Activated T-helper 17 cell treated with anti-CD3 and anti-CD28 coated beads, Interleukin-2, amount 50 U/mL, for 72 hours (primary cell): ENCODE results near the gene CASP4. TPM values are rescaled to one million over a fixed set of nuclear protein-coding genes. Genes with fewer than 3 reads are reported as not detected.
A peak's percentile ranks its signal among the peaks of the same experiment; 100 is the strongest.
"Not testable (repeated sequence)": the region's sequence is repeated elsewhere in the genome, so short reads cannot be mapped to it uniquely, and the experiment has no call there.

Experiments
- ATAC-seq: fragments of 150-1000 bp; cut with Tn5 transposase; replicated peaks from 2 replicates; pipeline ENCODE4 v1.10.0; 2021; ENCODE audit warnings: mild to moderate bottlenecking, moderate library complexity
- H3K27ac Mint-ChIP-seq: one replicate; pipeline ENCODE4 v1.8.0; 2022; ENCODE audit warnings: mixed read lengths
- H3K27me3 Mint-ChIP-seq: one replicate; pipeline ENCODE4 v1.8.0; 2022; ENCODE audit warnings: mixed read lengths
- H3K36me3 Mint-ChIP-seq: one replicate; pipeline ENCODE4 v1.8.0; 2022; ENCODE audit warnings: low read depth, mild to moderate bottlenecking, mixed read lengths
- H3K4me1 Mint-ChIP-seq: one replicate; pipeline ENCODE4 v1.8.0; 2022; ENCODE audit warnings: mixed read lengths
- H3K4me3 Mint-ChIP-seq: one replicate; pipeline ENCODE4 v1.8.0; 2022; ENCODE audit warnings: mild to moderate bottlenecking, mixed read lengths
- H3K9me3 Mint-ChIP-seq: one replicate; pipeline ENCODE4 v1.8.0; 2022; ENCODE audit warnings: mixed read lengths
- total RNA-seq, 2 donors: library from RNA; stranded (reverse); gene quantifications; one replicate each; pipeline ENCODE4 v1.2.3, GENCODE V29; 2022

Gene CASP4
- total RNA-seq, result 100 to 1,000 TPM in 1 of 2 donors, 10 to 100 TPM in 1; 78.2 to 108 TPM

DNA sequence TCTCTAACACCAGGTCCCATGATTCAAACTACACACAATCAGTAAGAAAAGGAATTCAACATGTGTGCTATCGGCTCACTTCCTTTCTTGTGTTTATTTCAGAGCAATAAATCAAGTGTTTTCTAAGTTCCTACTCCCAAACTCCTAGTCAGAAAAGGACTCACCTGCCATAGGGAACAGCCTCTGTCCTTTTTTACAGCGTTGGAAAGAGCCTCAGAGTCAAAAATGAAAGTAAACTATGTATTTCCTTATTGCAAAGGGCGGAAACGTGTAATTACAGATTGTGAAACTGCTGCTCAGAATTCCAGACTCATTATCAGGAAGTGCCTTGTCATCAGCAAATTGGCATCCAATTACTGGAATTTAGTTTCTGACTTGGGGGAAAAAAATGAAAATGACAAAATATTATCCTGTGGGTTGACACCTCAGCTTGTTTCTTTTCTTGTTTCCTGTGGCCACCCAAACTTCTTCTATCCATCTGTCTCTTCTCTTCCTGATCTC lies at the start of gene CASP4:
TSS of gene CASP4 (minus strand) at position 220 of the 501 bp plus-strand sequence. CDS start at position 171, 49 bp downstream.
- H3K9me3 Mint-ChIP-seq, result peaks cover 11% of the 10 kb centered on the region
- H3K27ac Mint-ChIP-seq, result peak within 1 kb of the TSS; percentile 95
- H3K4me3 Mint-ChIP-seq, result peak within 1 kb of the TSS; percentile 93
- no peaks in the 10 kb centered on the region for H3K27me3 Mint-ChIP-seq
- H3K36me3 Mint-ChIP-seq, result peaks cover 26% of the 10 kb centered on the region
- peak; percentile 75 for ATAC-seq
- peaks cover 29% of the 10 kb centered on the region for H3K4me1 Mint-ChIP-seq

DNA sequence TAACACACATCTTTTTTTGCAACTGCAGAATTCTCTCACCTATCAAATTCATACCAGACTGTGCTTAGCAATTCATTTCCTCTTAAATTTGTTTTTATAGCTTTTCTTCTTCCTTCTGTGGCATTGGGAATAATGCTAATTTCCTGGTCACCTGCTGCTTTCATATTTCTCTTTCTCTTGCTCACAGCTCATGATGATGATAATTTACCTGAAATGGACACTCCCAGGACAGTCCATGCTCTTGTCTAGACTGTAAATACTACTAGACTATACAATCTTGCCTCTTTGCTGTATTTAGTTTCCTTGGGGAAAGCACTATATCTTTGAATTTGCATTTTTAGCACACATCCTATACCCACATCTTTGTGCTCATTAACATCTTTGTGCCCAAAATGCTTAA lies 39.1 kb upstream of the CASP4 start:
- Mint-ChIP-seq H3K27ac (no peak overlapping the region), H3K9me3 (no peaks in the 10 kb centered on the region), H3K4me1 (no peaks in the 10 kb centered on the region), H3K27me3 (no peaks in the 10 kb centered on the region), H3K4me3 (no peak overlapping the region), H3K36me3 (no peaks in the 10 kb centered on the region)
- ATAC-seq, result no peak

DNA sequence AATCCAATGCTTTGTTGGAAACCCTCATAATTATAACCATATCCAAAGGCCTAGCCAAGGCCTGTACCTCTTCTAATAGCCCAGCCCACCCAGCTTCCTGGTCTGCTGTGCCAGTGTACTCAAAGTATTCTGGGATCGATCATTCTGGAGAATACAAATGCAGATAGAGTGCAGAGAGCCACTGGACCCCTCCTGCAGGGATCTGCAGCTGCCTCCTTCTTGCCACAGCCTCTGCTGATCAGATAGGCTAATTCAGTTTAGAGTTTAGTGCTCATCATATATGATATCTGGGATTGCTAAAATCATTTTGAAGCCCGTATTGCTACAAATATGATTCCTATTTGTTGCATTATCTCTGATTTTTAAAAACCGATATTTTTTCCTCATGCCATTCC lies 37.1 kb upstream of the CASP4 start:
- Mint-ChIP-seq H3K36me3 (no peaks in the 10 kb centered on the region), H3K27me3 (no peaks in the 10 kb centered on the region), H3K9me3 (no peaks in the 10 kb centered on the region), H3K4me1 (peaks cover 6% of the 10 kb centered on the region), H3K4me3 (no peak overlapping the region), H3K27ac (no peak overlapping the region)
- ATAC-seq, result no peak

DNA sequence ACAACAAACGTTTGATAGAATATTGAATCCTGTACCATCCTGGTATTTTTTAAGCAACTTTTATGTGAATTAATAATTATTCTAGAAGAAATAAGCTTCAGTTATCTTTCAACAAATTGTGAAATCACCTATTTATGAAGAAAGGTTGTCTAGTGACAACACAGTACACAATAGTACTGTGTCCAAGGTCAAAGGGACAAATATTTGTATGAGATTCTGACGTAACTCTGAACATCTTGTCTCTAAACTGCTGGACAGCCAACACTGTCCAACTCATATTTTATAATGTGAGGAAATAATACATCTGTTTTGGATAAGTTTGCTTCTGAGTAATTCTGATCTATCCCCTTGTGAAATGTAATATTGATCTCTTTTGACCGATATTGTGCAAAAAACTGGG lies 35.6 kb upstream of the CASP4 start:
- Mint-ChIP-seq H3K27ac (no peak overlapping the region), H3K4me3 (no peak overlapping the region), H3K4me1 (peaks cover 7% of the 10 kb centered on the region), H3K9me3 (no peaks in the 10 kb centered on the region), H3K27me3 (no peaks in the 10 kb centered on the region), H3K36me3 (no peaks in the 10 kb centered on the region)
- ATAC-seq, result no peak

DNA sequence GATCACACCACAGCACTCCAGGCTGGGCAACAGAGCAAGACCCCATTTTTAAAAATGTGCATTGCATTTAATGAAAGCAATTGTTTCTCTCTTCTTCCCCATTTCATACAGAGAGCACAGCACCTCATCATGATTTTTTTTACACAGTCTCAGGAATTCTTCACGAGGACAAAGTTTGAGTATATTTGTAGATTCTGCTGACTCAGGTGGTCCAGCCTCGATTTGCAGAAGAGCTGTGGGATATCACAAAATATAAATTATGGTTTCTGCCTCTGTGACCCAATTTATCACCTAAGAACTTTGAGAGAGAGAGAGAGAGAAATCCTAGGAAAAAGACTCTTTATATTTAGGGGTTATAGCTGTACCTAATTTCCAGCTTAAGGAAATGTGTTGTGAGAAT lies 34.8 kb upstream of the CASP4 start:
- H3K4me3 Mint-ChIP-seq, result no peak overlapping the region
- no peaks in the 10 kb centered on the region for H3K9me3 Mint-ChIP-seq
- peaks cover 7% of the 10 kb centered on the region for H3K4me1 Mint-ChIP-seq
- H3K27me3 Mint-ChIP-seq, result no peaks in the 10 kb centered on the region
- H3K36me3 Mint-ChIP-seq, result no peaks in the 10 kb centered on the region
- H3K27ac Mint-ChIP-seq, result no peak overlapping the region
- ATAC-seq, result no peak

DNA sequence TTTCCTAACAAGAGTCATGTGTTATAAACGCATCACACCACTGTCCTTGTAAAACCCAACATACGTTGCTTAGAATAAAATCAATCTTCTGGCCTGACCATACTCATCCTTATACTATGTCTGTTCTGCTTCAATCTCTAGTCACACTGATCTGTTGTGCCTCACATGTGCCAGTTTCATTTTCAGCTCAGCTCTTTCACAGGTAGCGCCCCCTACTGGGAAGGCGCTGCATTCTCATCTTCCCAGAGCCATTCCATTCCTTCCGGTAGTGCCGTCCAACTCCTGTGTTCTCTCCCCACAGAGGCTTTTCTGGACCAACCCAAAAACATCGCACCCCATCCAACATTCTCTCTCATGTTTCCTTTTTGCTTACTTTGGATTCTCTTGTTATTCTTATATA lies 32.4 kb upstream of the CASP4 start:
- peak; percentile 89 for ATAC-seq
- no peaks in the 10 kb centered on the region for H3K36me3 Mint-ChIP-seq
- peak overlapping the region; percentile 6 for H3K27ac Mint-ChIP-seq
- H3K9me3 Mint-ChIP-seq, result no peaks in the 10 kb centered on the region
- H3K4me3 Mint-ChIP-seq, result no peak overlapping the region
- H3K4me1 Mint-ChIP-seq, result peaks cover 7% of the 10 kb centered on the region
- no peaks in the 10 kb centered on the region for H3K27me3 Mint-ChIP-seq

DNA sequence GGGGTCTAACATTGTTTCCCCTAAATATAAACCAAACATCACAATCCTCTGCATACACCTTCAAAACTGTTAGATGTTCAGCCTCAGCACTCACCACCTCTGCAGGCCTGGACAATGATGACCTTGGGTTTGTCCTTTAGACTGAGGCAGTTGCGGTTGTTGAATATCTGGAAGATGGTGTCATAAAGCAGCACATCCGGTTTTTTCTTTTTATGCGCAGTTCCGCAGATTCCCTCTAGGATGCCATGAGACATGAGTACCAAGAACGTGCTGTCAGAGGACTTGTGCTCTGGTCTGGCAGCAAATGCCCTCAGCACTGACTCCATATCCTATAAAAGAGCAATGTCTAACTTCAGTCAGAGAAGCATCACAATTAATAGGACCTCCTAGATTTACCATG lies 31.8 kb upstream of the CASP4 start:
- no peak overlapping the region for H3K27ac Mint-ChIP-seq
- peaks cover 7% of the 10 kb centered on the region for H3K4me1 Mint-ChIP-seq
- no peak overlapping the region for H3K4me3 Mint-ChIP-seq
- no peaks in the 10 kb centered on the region for H3K36me3 Mint-ChIP-seq
- no peaks in the 10 kb centered on the region for H3K9me3 Mint-ChIP-seq
- no peaks in the 10 kb centered on the region for H3K27me3 Mint-ChIP-seq
- ATAC-seq, result no peak

DNA sequence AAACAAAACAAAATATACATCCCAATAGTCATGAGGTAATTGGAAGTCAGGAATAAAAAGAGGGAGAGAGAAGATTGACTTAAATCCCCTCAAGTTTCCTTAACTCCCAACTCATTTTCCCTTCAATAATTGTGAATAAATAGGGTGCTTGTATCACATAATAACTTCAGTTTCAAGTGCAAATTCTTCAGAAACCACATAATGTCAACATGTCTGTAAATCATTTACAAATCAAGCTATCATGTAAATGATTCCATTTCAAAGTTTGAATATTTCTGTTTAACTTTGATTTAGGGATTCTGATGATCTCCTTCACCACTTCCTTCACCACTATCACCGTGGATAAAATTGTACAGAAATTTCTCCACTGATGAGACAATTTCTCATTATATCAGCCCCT lies 31.3 kb upstream of the CASP4 start:
- ATAC-seq, result no peak
- Mint-ChIP-seq H3K36me3 (no peaks in the 10 kb centered on the region), H3K4me1 (peaks cover 7% of the 10 kb centered on the region), H3K4me3 (no peak overlapping the region), H3K27me3 (no peaks in the 10 kb centered on the region), H3K27ac (no peak overlapping the region), H3K9me3 (no peaks in the 10 kb centered on the region)

DNA sequence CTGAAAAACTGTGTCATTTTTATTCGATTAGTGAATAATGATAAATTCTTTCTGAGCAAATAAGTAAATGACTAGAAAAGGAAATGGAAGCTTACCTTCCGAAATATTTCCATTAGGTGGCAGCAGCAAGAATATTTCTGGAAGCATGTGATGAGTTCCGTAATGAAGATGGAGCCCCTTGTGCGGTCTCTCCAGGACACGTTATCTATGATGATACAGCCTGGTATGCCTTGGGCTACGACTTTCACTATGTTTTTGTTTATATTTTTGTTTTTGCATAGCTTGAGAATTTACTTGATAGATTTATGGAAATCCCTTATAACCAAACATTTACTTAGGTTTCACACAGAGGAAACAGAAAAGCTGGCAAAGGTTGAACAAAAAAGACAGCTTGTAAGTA lies 28.9 kb upstream of the CASP4 start:
- no peak overlapping the region for H3K4me3 Mint-ChIP-seq
- H3K36me3 Mint-ChIP-seq, result no peaks in the 10 kb centered on the region
- H3K9me3 Mint-ChIP-seq, result no peaks in the 10 kb centered on the region
- no peaks in the 10 kb centered on the region for H3K27me3 Mint-ChIP-seq
- no peak overlapping the region for H3K27ac Mint-ChIP-seq
- peaks cover 7% of the 10 kb centered on the region for H3K4me1 Mint-ChIP-seq
- ATAC-seq, result no peak

DNA sequence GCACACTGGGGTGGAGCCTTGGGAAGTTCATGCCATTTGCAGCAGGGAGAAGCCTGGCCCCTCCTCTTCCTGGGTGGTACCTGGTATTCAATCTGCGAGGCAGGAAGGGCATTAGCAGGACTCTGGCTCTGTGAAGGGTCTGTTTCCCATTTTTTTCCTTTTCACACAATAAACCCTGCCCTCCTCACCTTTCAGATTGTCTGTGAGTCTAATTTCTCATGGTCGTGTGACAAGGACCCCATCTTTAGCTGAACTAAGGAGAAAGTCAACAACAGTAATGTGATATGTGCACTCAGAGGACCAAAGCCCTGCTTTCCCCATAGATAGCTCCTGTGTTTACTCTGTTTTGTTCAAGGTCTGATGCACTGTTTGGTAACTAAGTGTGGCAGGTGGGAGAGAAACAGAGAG lies 26.6 kb upstream of the CASP4 start:
- no peak for ATAC-seq
- Mint-ChIP-seq H3K36me3 (no peaks in the 10 kb centered on the region), H3K4me1 (no peaks in the 10 kb centered on the region), H3K4me3 (no peak overlapping the region), H3K9me3 (no peaks in the 10 kb centered on the region), H3K27ac (no peak overlapping the region), H3K27me3 (no peaks in the 10 kb centered on the region)

DNA sequence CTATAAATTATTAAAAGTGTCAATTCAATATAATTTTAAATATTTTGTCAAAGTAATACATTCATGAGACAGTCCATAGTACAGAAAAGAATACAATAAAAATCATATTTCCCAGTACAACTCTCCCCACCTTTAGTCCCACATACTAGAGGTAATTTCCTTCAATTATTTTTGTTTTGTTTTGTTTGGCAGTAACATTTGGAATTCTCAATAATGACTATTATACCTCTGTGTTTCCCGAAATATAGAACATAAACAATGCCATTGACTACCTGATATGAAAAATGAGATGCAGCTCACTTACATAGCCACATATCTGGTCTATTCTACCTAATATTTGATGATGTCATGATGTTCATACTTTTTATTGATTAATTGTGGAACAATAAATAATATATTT lies 24.4 kb upstream of the CASP4 start:
- ATAC-seq, result no peak
- H3K9me3 Mint-ChIP-seq, result no peaks in the 10 kb centered on the region
- no peak overlapping the region for H3K27ac Mint-ChIP-seq
- no peaks in the 10 kb centered on the region for H3K27me3 Mint-ChIP-seq
- no peaks in the 10 kb centered on the region for H3K4me1 Mint-ChIP-seq
- no peak overlapping the region for H3K4me3 Mint-ChIP-seq
- H3K36me3 Mint-ChIP-seq, result no peaks in the 10 kb centered on the region

DNA sequence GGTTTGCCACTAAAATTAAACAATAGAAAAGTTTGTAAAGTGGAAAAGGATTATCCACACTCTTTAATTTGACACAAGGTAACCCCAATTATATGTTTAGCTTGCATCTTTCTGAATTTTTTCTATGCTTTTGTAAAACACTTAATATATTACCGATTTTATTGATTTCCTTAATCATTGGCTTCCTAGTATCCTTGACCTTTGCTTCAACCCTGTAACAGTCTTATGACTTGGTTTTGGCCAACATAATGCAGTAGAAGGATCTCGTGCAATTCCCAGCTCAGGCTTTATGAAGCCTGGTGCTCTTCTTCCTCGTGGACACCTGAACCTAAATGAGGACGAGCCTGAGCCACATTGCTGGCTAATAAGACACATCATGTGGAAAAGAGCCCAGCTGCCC lies 23.6 kb upstream of the CASP4 start:
- H3K27ac Mint-ChIP-seq, result no peak overlapping the region
- peaks cover 4% of the 10 kb centered on the region for H3K27me3 Mint-ChIP-seq
- no peaks in the 10 kb centered on the region for H3K9me3 Mint-ChIP-seq
- H3K4me3 Mint-ChIP-seq, result no peak overlapping the region
- H3K36me3 Mint-ChIP-seq, result no peaks in the 10 kb centered on the region
- no peaks in the 10 kb centered on the region for H3K4me1 Mint-ChIP-seq
- ATAC-seq, result no peak

DNA sequence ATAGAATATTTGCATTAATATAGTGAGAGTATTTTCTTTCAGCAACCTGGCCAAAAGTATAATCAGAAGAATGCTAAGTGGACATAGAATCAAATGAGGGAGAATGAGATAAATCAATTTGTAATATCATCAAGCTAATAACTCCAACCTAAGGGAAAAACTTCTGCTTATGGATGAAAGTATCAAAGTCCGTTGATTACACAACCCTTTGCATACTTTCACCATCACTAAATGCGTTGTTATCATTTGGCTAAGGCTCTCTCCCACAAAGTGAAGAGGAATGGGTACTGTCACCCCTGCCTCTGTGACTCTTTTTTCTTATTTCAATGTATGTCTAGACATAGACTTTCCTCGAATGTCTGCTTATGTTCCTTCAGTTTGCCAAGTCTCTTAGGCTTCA lies 16.4 kb upstream of the CASP4 start:
- Mint-ChIP-seq H3K36me3 (no peaks in the 10 kb centered on the region), H3K4me3 (no peak overlapping the region), H3K27me3 (peaks cover 4% of the 10 kb centered on the region), H3K9me3 (no peaks in the 10 kb centered on the region), H3K27ac (no peak overlapping the region), H3K4me1 (no peaks in the 10 kb centered on the region)
- no peak for ATAC-seq

DNA sequence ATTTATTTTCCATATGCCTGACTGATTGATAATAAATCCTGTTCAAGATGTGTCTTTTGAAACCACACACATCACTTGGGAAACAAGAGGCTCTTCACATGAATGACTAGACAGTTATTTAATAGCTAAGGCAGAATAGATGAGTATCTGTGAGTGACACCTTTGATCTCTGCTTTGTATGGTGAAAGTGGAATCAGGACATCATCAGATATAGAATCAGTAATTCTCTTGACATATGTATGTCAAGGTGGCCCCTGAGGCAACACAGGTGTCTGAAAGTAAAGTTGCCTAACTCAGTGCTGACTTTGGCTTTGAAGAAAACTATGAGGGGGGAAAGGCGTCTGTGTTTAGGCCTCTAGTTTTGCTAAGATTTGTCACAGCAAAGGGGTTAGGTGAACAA lies 11.5 kb upstream of the CASP4 start:
- ATAC-seq, result no peak
- Mint-ChIP-seq H3K9me3 (no peaks in the 10 kb centered on the region), H3K27ac (no peak overlapping the region), H3K4me1 (peaks cover 5% of the 10 kb centered on the region), H3K27me3 (no peaks in the 10 kb centered on the region), H3K4me3 (no peak overlapping the region), H3K36me3 (no peaks in the 10 kb centered on the region)

DNA sequence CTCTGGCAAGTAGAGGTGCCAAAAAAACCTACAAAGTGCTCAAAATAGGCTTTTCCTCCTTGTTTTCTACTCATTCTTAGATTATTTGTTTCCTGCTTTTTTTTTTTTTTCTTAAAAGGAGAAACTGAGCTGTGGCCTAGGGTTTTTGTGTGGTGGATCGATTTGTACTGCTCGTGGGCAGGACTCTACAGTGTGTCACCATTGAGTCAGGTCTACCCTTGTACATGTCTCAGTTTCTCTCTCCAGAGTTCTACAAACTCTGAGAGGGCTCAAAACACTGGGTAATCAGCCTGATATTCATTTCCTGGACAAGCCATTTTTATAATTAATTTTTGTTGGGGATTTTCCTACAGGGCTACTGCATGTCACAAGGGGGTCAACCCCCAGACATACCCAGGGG lies 5.2 kb upstream of the CASP4 start:
- Mint-ChIP-seq H3K36me3 (no peaks in the 10 kb centered on the region), H3K27me3 (no peaks in the 10 kb centered on the region), H3K4me1 (peaks cover 10% of the 10 kb centered on the region), H3K27ac (no peak overlapping the region), H3K9me3 (peaks cover 8% of the 10 kb centered on the region), H3K4me3 (no peak overlapping the region)
- peak; percentile 83 for ATAC-seq

DNA sequence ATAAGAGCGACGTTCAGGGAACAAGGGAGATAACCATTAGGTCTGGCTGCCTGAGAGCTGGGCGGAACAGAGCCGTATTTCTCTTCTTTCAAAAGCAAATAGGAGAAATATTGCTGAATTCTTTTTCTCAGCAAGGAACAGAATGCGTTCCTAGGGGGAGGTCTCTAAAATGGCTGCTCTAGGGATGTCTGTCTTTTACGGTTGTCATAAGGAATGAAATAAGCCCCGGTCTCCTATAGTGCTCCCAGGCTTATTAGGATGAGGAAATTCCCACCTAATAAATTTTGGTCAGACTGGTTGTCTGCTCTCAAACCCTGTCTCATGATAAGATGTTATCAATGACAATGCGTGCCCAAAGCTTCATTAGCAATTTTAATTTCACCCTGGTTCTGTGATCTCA lies 4.5 kb upstream of the CASP4 start:
- not testable (repeated sequence) for H3K27me3 Mint-ChIP-seq, H3K36me3 Mint-ChIP-seq, H3K27ac Mint-ChIP-seq, H3K4me3 Mint-ChIP-seq, ATAC-seq, H3K9me3 Mint-ChIP-seq
- peaks cover 12% of the 10 kb centered on the region for H3K4me1 Mint-ChIP-seq
